Lower leg skin (tissue), 3 donors: ENCODE results near the gene CFAP20DC.

Experiments
- CTCF ChIP-seq, 3 donors: fragments of 450-650 bp; IDR thresholded peaks; one replicate each; pipeline ENCODE4 v1.5.1; 2016; ENCODE audit warnings: antibody characterized with exemption in 3 of 3, mild to moderate bottlenecking in 3 of 3, moderate library complexity in 2 of 3
- POLR2A ChIP-seq, 2 donors: fragments of 450-650 bp; IDR thresholded peaks; one replicate each; pipeline ENCODE4 v1.6.1; 2016 to 2017; ENCODE audit warnings: antibody characterized with exemption in 2 of 2, mild to moderate bottlenecking in 1 of 2, moderate library complexity in 1 of 2

- TF ChIP-seq CTCF (IDR thresholded peaks at IDR 0.05) (no peak), POLR2A (IDR thresholded peaks at IDR 0.05) (no peak)
Observed at GRCh38 chr3:59064276-59064675, 14.5 kb upstream of the CFAP20DC start.
